ENCODE measurements around the gene SND1.

Gene SND1

GRCh38 chr7:128108641-128109423 lies 456.8 kb downstream of the SND1 start:
- DNase-seq = peak; percentile 71

- DNase-seq = peak; percentile 47
Measured at GRCh38 chr7:128109424-128109969, 457.5 kb downstream of the SND1 start.

GRCh38 chr7:128110641-128111364 lies 458.8 kb downstream of the SND1 start:
- no peak for DNase-seq

GRCh38 chr7:128112018-128112780 lies 460.2 kb downstream of the SND1 start:
- no peak for DNase-seq

GRCh38 chr7:128112781-128113221 lies 460.8 kb downstream of the SND1 start:
- DNase-seq = no peak

- DNase-seq = no peak
Measured at GRCh38 chr7:128113839-128114238, 461.8 kb downstream of the SND1 start.

- no peak for DNase-seq
Measured at GRCh38 chr7:128114806-128115205, 462.8 kb downstream of the SND1 start.

- DNase-seq = no peak
Measured at GRCh38 chr7:128115336-128115820, 463.4 kb downstream of the SND1 start.

- no peak for DNase-seq
Measured at GRCh38 chr7:128115821-128116723, 464.1 kb downstream of the SND1 start.

- DNase-seq = no peak
Measured at GRCh38 chr7:128116740-128117139, 464.7 kb downstream of the SND1 start.

- DNase-seq = no peak
Measured at GRCh38 chr7:128117691-128118090, 465.7 kb downstream of the SND1 start.

- DNase-seq = no peak
Measured at GRCh38 chr7:128119036-128119435, 467.0 kb downstream of the SND1 start.

- DNase-seq = no peak
Measured at GRCh38 chr7:128120116-128120515, 468.1 kb downstream of the SND1 start.

GRCh38 chr7:128120976-128121490 lies 469.0 kb downstream of the SND1 start:
- no peak for DNase-seq

- DNase-seq = no peak
Measured at GRCh38 chr7:128121711-128122530, 469.9 kb downstream of the SND1 start.

GRCh38 chr7:128122576-128123290 lies 470.7 kb downstream of the SND1 start:
- DNase-seq = peak; percentile 30

GRCh38 chr7:128123291-128124037 lies 471.5 kb downstream of the SND1 start:
- DNase-seq = no peak

GRCh38 chr7:128124786-128125185 lies 472.8 kb downstream of the SND1 start:
- DNase-seq = no peak

GRCh38 chr7:128125816-128126215 lies 473.8 kb downstream of the SND1 start:
- no peak for DNase-seq
